ENCODE data around the gene KCNQ1OT1. TPM values are rescaled to one million over a fixed set of nuclear protein-coding genes. Genes with fewer than 3 reads are reported as not detected.
A peak's percentile ranks its signal among the peaks of the same experiment; 100 is the strongest.

Gene KCNQ1OT1
- total RNA-seq, 1 donor from 2014 or later = 7.0 TPM

GRCh38 chr11:2738551-2739431 is 39.0 kb upstream of the KCNQ1OT1 start:
- Mint-ChIP-seq H3K27me3 (no peaks in the 10 kb centered on the region), H3K4me1 (ENCODE audit: unreplicated experiment) (peaks cover 36% of the 10 kb centered on the region), H3K36me3 (no peaks in the 10 kb centered on the region), H3K4me3 (no peak overlapping the region), H3K27ac (no peak overlapping the region), H3K9me3 (no peaks in the 10 kb centered on the region)
- DNase-seq (ENCODE audit: extremely low spot score, unreplicated experiment) = no peak
- no peak for TF ChIP-seq CTCF (conservative IDR thresholded peaks at IDR 0.05)

- DNase-seq (ENCODE audit: extremely low spot score, unreplicated experiment) = no peak
- Mint-ChIP-seq H3K4me1 (ENCODE audit: unreplicated experiment) (peaks cover 34% of the 10 kb centered on the region), H3K9me3 (no peaks in the 10 kb centered on the region), H3K36me3 (no peaks in the 10 kb centered on the region), H3K27ac (peak overlapping the region; percentile 62), H3K27me3 (no peaks in the 10 kb centered on the region), H3K4me3 (no peak overlapping the region)
- TF ChIP-seq CTCF (conservative IDR thresholded peaks at IDR 0.05) = no peak
Observed at GRCh38 chr11:2737866-2738265, 38.1 kb upstream of the KCNQ1OT1 start.

GRCh38 chr11:2737226-2737590 is 37.4 kb upstream of the KCNQ1OT1 start:
- Mint-ChIP-seq H3K4me3 (no peak overlapping the region), H3K4me1 (ENCODE audit: unreplicated experiment) (peaks cover 30% of the 10 kb centered on the region), H3K27me3 (no peaks in the 10 kb centered on the region), H3K27ac (peak overlapping the region; percentile 62), H3K9me3 (no peaks in the 10 kb centered on the region), H3K36me3 (no peaks in the 10 kb centered on the region)
- no peak for TF ChIP-seq CTCF (conservative IDR thresholded peaks at IDR 0.05)
- no peak for DNase-seq (ENCODE audit: extremely low spot score, unreplicated experiment)

- no peak for TF ChIP-seq CTCF (conservative IDR thresholded peaks at IDR 0.05)
- no peaks in the 10 kb centered on the region for H3K27me3 Mint-ChIP-seq
- no peak for DNase-seq (ENCODE audit: extremely low spot score, unreplicated experiment)
- no peaks in the 10 kb centered on the region for H3K9me3 Mint-ChIP-seq
- H3K27ac Mint-ChIP-seq = no peak overlapping the region
- no peak overlapping the region for H3K4me3 Mint-ChIP-seq
- no peaks in the 10 kb centered on the region for H3K36me3 Mint-ChIP-seq
- H3K4me1 Mint-ChIP-seq (ENCODE audit: unreplicated experiment) = peaks cover 26% of the 10 kb centered on the region
Observed at GRCh38 chr11:2736577-2737225, 36.9 kb upstream of the KCNQ1OT1 start.

GRCh38 chr11:2735053-2735589 is 35.3 kb upstream of the KCNQ1OT1 start:
- TF ChIP-seq CTCF (conservative IDR thresholded peaks at IDR 0.05) = no peak
- Mint-ChIP-seq H3K27ac (no peak overlapping the region), H3K36me3 (no peaks in the 10 kb centered on the region), H3K27me3 (no peaks in the 10 kb centered on the region), H3K4me1 (ENCODE audit: unreplicated experiment) (peaks cover 16% of the 10 kb centered on the region), H3K9me3 (no peaks in the 10 kb centered on the region), H3K4me3 (no peak overlapping the region)
- DNase-seq (ENCODE audit: extremely low spot score, unreplicated experiment) = no peak

Measured in type B pancreatic cell (in vitro differentiated cells).